Dermis lymphatic vessel endothelial cell (primary cell): ENCODE results near the gene ITPRIPL2. TPM values are rescaled to one million over a fixed set of nuclear protein-coding genes. Genes with fewer than 3 reads are reported as not detected.

Source experiments
- total RNA-seq: library from RNA; depleted of rRNA; stranded (reverse); fragments of >200 nt; gene quantifications from 2 replicates; pipeline ENCODE4 v1.2.1, GENCODE V29; 2014

ITPRIPL2 gene
- 28.7 and 32.4 TPM in 2 replicates for total RNA-seq

GRCh38 chr16:19113577-19114358 lies at the start of gene ITPRIPL2:
Gene ITPRIPL2 (plus strand): TSS chr16:19113964. CDS start chr16:19114462, 498 bp downstream.

GRCh38 chr16:19067349-19068236 lies 46.2 kb upstream of the ITPRIPL2 start, which contains the start of gene COQ7:
Gene COQ7 (plus strand): TSS chr16:19067614. CDS start chr16:19067665, 51 bp downstream.

GRCh38 chr16:19167710-19168370 lies 54.1 kb downstream of the ITPRIPL2 start, which contains the start of gene SYT17:
Gene SYT17 (plus strand): TSS chr16:19168240. CDS start chr16:19168647, 407 bp downstream.

Other genes with a start within 250 kb of the ITPRIPL2 start
- gene SMG1, start 187.6 kb upstream of the ITPRIPL2 start, total RNA-seq = 47.0 and 55.3 TPM in 2 replicates
- 3.4 and 3.7 TPM in 2 replicates for gene TMC7, start 130.0 kb upstream of the ITPRIPL2 start, total RNA-seq
- gene COQ7, start 46.4 kb upstream of the ITPRIPL2 start, total RNA-seq = 27.2 and 29.6 TPM in 2 replicates
- gene SYT17, start 54.3 kb downstream of the ITPRIPL2 start, total RNA-seq = 1.3 and 2.0 TPM in 2 replicates
- under 0.01 TPM in 1 of 2 replicates, not detected in the other for gene CLEC19A, start 171.8 kb downstream of the ITPRIPL2 start, total RNA-seq